Ovary (tissue), 3 donors: ENCODE results near the gene ADCY9.

Experiments used
- POLR2A ChIP-seq: fragments of 450-650 bp; IDR thresholded peaks from one replicate; pipeline ENCODE4 v1.6.1; 2017; ENCODE audit warnings: antibody characterized with exemption, mild to moderate bottlenecking, moderate library complexity
- TF ChIP-seq, protein P1 (sequence below), 3 donors: fragments of 450-650 bp in 2 of 3; fragments of 200-600 bp in 1 of 3; IDR thresholded peaks; one replicate each; pipeline versions ENCODE4 v1.5.1 to v1.8.0; 2016 to 2022; ENCODE audit warnings: antibody characterized with exemption in 3 of 3, mild to moderate bottlenecking in 1 of 3
- donor health status: DM: no; HTN: no; CAD: no.

DNA sequence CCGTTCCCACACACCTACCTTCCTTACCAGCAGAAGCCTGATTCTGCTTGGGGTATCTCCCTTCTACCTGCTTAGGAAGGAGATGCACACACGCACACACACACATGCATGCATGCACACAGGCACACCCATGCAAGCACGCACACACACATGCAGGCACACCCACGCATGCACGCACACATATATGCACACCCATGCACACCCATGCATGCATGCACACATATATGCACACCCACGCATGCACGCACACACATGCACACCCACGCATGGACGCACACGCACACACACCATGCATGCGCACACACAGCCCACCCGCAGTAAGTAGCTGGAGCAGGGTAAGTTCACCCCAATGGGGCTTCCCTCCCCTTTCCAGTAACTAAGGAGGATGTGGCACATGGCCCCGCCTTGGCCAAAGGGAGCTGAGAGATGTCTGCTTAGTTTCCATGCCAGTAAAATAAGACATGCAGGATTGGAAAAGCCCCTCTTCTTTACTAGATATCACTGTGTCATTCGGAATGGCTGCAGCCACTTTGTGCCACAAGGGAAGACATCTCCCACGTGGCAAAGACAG, 33.7 kb downstream of the ADCY9 start:
- TF ChIP-seq, protein P1, sequence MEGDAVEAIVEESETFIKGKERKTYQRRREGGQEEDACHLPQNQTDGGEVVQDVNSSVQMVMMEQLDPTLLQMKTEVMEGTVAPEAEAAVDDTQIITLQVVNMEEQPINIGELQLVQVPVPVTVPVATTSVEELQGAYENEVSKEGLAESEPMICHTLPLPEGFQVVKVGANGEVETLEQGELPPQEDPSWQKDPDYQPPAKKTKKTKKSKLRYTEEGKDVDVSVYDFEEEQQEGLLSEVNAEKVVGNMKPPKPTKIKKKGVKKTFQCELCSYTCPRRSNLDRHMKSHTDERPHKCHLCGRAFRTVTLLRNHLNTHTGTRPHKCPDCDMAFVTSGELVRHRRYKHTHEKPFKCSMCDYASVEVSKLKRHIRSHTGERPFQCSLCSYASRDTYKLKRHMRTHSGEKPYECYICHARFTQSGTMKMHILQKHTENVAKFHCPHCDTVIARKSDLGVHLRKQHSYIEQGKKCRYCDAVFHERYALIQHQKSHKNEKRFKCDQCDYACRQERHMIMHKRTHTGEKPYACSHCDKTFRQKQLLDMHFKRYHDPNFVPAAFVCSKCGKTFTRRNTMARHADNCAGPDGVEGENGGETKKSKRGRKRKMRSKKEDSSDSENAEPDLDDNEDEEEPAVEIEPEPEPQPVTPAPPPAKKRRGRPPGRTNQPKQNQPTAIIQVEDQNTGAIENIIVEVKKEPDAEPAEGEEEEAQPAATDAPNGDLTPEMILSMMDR (IDR thresholded peaks at IDR 0.05): no peak
- TF ChIP-seq POLR2A: no peak
